NCI-H2227 (cell line): ENCODE results near the gene ZNF385C.

Experiments
- DNase-seq: peaks from one replicate; lab custom pipeline; 2025; ENCODE audit not compliant: unreplicated experiment; lab: John Stamatoyannopoulos, UW

Gene ZNF385C

DNA sequence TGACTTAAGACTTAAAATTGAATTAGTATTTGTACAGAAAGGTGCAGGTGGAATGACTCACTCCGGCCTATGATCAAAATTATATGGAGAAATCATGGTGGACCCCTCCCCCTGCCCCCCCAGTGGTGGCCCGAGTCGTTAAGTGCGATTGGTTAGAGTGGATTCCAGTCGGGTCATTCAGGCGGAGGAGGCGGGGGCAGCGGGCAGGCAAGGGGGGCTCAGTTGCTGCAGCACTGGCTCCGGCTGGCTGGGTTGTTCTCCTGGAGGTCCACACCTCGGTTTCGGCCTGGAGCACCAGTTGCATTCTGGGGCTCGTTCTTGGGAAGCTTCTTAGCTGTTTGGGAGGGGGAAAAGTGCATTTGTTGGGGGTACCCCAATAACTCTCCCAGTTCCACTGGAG is 27.3 kb upstream of the ZNF385C start:
- peak; percentile 17 for DNase-seq

- DNase-seq, result no peak
Observed at GRCh38 chr17:42124256-42124655, 26.0 kb upstream of the ZNF385C start.

DNA sequence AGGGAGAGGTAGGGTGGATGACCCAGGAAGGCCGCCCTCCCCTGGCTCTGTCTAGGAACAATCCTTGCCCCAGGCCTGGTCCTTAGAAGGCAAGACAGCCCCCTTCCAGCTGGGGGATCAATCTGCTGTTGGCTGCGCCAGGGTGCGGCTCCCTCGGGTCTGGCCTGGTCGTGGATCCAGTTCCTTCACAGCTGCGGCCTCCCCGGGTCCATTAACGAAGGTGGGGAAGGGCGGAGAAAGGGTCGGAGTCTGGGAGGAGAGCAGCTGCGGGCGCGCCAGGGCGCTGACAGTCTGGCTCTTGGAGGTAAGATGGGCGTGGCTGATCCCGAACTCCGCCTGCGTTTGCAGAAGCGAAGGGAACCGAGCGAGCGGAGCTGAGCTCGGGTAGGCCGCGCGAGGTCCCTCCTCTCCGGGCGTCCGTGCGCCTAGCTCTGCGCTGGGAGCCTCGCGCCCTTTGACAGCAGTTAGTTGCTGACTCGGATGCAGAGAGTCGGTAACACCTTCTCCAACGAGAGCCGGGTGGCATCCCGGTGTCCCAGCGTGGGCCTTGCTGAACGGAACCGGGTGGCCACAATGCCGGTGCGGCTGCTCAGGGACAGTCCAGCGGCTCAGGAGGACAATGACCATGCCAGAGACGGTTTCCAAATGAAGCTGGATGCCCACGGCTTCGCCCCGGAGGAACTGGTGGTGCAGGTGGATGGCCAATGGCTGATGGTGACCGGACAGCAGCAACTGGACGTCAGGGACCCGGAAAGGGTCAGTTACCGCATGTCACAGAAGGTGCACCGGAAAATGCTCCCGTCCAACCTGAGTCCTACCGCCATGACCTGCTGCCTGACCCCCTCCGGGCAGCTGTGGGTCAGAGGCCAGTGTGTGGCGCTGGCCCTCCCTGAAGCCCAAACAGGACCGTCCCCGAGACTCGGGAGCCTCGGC is 24.4 kb upstream of the ZNF385C start, which contains the start of gene HSPB9:
TSS of gene HSPB9 (plus strand) at position 434 of the 933 bp plus-strand sequence. CDS start at position 481, 47 bp downstream.
- no peak for DNase-seq

GRCh38 chr17:42120770-42121769 is 22.8 kb upstream of the ZNF385C start, which contains the start of gene KAT2A:
Gene KAT2A, minus strand, starts transcription at chr17:42121367. Its CDS starts 63 bp downstream, at chr17:42121304.
- DNase-seq, result peak; percentile 91

DNA sequence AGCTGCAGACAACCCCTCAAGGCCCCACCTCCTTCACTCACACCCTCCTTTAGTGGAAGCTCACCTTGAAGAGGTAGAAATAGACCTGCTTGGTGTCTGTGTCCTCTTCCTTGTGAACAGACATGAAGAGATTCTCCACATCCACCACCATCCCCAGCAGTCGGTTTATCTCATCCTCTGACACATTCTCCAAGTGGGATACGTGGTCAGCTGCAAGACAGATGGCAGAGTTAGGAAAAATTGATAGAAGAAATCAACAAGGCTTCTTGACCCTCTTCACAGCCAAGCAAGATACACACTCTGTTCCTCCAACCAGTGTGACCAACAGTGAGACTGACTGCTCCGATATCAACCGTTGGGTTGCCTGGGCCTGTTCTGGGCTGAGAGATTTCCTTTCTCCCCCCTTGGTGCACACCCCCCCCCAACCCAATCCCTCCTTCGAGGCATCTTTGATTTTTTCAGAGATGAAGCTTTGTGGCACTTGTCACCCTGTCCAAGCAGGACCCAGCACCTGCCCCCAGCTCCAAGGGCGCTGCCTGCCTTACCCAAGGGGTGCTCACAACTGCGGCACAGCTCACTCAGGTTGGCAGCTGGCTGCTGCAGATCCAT is 22.0 kb upstream of the ZNF385C start:
- DNase-seq, result no peak

GRCh38 chr17:42119301-42119700 is 21.0 kb upstream of the ZNF385C start:
- DNase-seq, result no peak

DNA sequence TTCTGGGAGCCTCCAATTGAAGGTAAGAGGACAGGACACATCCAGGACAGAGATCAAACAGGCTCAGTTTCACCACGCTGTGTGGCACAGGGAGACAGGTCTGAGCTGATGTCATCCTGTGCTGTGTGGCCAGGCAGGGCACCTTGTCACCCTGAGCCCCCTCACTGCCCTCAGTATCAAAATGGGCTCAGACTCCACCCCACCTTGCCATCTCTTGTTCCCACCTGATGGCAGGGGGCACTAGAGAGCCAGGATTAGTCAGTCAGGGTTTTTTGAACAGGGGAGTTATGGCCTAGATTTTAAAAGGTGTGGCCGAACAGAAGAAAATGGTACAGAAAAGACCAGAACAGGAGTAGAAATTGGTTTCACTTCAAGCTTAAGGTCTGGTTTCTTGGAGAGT is 20.3 kb upstream of the ZNF385C start:
- peak; percentile 27 for DNase-seq

GRCh38 chr17:42118126-42118510 is 19.8 kb upstream of the ZNF385C start:
- DNase-seq, result no peak

- DNase-seq, result no peak
Observed at GRCh38 chr17:42117397-42118125, 19.3 kb upstream of the ZNF385C start.

GRCh38 chr17:42116705-42117396 is 18.6 kb upstream of the ZNF385C start:
- DNase-seq, result peak; percentile 91

DNA sequence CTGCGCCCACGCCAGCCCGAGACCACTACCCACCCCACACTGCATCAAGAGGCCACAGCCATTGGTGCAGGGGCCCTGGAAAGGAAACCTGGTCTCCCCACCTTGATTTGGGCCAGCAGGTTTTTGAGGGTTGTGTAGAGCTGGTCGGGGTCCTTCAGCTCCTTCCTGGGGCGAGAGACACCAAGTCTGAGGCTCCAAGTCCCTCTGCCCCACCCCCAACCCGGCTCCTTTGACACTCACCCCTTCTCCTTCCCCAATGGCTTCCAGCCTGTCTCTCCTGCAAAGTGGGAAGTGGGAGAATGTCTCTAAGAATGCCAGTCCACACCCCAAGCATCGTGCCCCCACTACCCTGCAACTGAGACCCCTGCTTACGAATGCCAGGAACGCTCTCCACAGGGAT is 15.8 kb upstream of the ZNF385C start:
- no peak for DNase-seq

DNA sequence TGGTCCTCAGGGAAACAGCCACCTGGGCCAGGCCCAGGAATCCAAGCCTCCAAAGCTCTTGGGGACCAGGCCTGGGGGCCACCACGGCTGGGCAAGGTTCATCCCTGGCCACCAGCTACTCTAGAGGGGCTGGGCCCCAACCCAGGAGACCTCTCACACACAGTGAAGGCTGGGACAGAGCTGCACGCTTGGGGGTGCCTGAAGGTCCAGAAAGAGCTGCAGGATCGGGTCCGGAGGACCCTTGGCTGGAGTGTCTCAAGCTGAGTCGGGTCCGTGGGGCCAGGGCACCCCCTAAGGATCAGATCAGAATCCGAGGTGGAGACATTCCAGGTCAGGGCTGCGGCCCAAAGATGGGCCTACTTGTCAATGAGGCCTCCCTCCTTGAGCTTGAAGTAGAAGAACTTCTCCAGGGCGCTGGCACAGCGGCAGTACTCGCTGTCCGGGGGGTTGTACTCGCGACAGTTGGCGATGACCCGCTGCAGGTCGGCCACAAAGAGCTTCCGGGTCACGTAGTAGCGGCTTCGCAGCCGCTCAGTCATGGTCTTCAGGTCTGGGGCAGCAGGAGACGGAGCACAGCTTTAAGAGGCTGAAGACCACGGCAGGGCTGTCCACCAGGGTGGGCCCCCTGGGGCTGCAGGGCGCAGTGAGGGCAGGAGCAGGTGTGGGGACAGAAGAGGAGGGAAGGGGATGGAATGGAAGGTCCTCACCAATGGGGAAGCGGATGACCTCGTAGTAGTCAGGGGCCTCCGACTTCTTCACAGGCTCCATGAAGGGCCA is 15.2 kb upstream of the ZNF385C start:
- DNase-seq, result no peak

DNA sequence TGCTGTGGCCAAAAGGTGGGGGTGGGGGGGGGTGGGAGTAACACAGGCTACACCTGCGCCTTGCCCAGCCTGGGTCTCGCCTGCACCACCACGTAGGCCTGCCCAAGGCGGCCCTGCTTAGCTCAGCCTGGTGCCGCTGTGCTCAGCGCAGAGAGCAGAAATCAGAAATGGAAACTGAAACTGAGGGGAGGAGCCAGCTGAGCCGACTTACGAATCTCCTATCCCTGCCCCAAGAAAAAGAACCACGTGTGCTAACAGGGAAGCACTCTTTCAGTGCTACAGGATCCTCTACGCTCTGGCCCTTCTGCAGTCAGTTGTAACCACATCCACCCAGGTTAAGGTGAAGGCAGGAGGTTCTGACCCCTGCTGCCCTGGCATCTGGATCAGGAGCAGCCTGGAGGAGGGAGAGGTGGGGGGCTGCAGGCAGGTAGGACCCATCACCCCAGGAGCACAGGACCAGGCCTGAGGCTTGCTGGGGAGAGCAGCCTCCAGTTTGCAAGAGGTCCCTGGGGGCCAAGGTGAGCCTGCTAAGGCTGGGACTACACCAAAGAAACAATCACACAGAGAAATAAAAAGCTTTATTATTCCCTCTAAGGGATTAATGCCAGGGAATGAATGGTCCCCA is 14.4 kb upstream of the ZNF385C start, which contains the start of gene DHX58:
TSS of gene DHX58 (minus strand) at position 163 of the 625 bp plus-strand sequence. CDS start 822 bp downstream, outside the sequence.
- peak; percentile 85 for DNase-seq

- DNase-seq, result peak; percentile 64
Observed at GRCh38 chr17:42111871-42112551, 13.7 kb upstream of the ZNF385C start.

DNA sequence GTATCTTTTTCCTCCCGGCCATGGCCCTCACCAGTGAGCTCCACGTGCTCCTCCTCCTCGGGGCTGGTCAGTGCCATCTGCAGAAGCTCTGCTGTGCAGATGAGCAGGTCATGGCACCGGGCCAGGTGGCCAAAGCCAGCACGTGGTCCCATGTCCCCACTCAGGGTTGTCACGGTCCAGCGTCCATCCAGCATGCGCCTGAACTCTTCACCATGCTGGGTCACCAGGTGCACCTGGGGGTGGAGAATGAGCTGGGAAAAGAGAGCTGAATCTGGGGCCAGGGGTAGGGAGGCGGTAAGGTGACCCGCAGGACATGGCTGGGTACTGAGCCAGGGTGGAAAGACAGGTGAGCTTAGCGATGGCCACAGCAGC is 13.0 kb upstream of the ZNF385C start:
- DNase-seq, result no peak

DNA sequence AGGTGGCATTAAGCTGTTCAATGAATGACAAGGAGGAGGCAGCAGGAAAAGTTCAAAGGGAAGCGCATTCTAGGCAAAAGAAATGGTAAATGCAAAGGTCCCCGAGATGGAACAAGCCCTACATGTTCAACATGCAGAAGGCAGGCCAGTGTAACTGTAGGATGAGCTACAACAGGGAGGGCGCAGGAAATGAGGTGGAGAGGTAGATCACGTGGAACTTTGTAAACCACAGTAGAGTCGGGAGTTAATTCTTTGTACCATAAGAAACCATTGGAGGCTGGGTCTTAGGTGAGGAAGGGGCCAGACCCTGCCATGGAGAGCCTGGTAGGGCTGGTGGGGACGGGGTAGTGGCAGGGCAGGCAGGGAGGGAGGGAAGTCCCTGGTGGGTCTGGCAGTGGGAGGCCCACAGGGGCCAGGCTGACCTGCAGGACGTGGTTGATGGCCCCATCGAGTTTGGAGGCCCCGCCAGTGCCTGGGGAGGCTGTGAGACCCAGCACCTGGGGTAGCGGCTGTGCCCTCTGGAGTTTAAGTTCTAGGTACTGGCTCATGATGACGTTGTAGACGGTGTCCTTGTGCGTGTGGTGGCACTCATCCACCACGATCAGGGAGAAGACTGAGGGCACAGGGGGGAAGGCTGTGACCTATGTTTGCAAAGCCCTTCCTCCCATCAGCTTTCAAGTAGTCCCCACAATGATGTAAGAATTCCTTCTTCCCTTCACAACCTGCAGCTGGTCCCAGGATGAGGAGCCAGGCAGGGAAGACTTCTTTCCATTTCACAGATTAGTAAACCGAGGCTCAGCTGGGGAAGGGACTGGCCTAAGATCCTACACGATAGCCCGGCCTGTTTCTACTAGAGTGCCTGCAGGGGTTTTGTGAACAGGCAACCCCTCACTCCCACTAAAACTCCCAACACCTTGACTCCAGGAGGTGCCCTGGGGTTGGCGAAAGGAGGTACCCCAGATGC is 12.3 kb upstream of the ZNF385C start:
- DNase-seq, result no peak

DNA sequence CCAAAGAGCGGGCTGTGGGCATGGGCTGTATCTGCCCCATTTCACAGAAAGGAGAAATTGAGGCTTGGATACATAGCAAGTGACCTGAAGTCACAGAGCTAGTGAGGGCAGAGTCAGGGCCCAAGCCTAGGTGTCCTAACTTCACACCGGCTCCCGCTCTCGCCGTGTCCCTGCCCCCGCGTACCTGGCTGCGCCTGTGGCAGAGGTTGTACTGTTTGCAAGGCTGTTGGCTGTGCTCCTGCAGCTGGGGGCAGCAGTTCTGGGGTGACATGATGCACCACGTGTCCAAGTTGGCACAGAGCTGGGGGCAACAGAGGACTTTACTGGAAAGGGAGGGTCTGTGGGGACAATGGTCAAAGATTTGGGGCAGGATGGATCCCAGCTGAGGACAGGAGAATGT is 10.8 kb upstream of the ZNF385C start:
- DNase-seq, result no peak
